ENCODE data around the gene TMC4. TPM values are rescaled to one million over a fixed set of nuclear protein-coding genes. Genes with fewer than 3 reads are reported as not detected.
A peak's percentile ranks its signal among the peaks of the same experiment; 100 is the strongest.

Gene TMC4
- total RNA-seq, 6 donors from 2014 or later, result 35.7 to 116 (median 48.5) TPM

DNA sequence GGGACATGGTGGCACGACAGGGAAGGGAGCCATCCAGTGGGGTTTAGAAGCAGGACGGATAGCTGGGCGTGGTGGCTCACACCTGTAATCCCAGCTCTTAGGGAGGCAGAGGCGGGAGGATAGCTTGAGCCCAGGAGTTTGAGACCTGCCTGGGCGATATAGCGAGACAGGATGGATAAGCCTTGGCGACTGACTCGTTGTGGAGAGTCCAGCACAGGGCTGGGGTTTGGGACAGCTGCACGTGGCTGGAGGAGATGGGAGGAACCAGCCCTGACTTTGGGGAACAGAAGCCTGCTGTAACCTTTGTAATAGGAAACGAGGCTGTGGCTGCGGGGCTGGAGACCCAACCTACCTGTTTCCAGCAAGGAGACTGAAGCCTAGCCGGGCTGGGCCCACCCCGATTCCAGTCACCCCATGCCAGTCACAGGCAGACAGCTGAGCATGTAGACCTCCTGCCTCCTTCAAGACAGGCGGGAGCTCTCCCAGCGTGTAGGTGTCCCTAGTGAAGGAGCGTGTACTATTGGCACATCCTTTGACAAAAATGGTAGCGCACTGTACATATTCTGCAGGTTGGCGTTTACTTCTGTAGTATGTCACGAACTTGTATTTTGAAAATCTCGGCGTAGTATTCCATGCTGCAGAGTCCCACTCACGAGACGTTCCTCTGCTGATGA lies 21.5 kb downstream of the TMC4 start:
- Histone ChIP-seq H3K4me1 (no peaks in the 10 kb centered on the region), H3K9me3 (no peaks in the 10 kb centered on the region), H3K4me3 (no peak overlapping the region), H3K27ac (no peak overlapping the region), H3K36me3 (peaks cover 36 to 100% (median 97%) of the 10 kb centered on the region in 4 donors), H3K27me3 (no peaks in the 10 kb centered on the region)
- TF ChIP-seq CTCF (IDR thresholded peaks at IDR 0.05), result no peak
- no peak for TF ChIP-seq EP300 (IDR thresholded peaks at IDR 0.05)
- no peak for TF ChIP-seq POLR2AphosphoS5 (IDR thresholded peaks at IDR 0.05)
- TF ChIP-seq POLR2A (IDR thresholded peaks at IDR 0.05), result no peak
- no peak for DNase-seq
- 89 to 94% methylated on average over 19 to 23 of the region's 23 CpGs for WGBS, 2 donors
- ATAC-seq (ENCODE audit: low FRiP score in 2 of 2), result no peak

GRCh38 chr19:54149021-54149812 lies 23.7 kb downstream of the TMC4 start:
- Histone ChIP-seq H3K4me1 (no peaks in the 10 kb centered on the region), H3K27me3 (no peaks in the 10 kb centered on the region), H3K36me3 (peaks cover 49 to 100% (median 97%) of the 10 kb centered on the region in 4 donors), H3K9me3 (no peaks in the 10 kb centered on the region), H3K27ac (no peak overlapping the region), H3K4me3 (no peak overlapping the region)
- WGBS, 2 donors, result 80 to 88% methylated on average over 9 to 12 of the region's 12 CpGs
- no peak for TF ChIP-seq POLR2A (IDR thresholded peaks at IDR 0.05)
- no peak for TF ChIP-seq POLR2AphosphoS5 (IDR thresholded peaks at IDR 0.05)
- no peak for TF ChIP-seq EP300 (IDR thresholded peaks at IDR 0.05)
- TF ChIP-seq CTCF (IDR thresholded peaks at IDR 0.05), result no peak
- no peak for ATAC-seq (ENCODE audit: low FRiP score in 2 of 2)
- no peak for DNase-seq

GRCh38 chr19:54148158-54148557 lies 24.8 kb downstream of the TMC4 start:
- H3K4me1 ChIP-seq, result no peaks in the 10 kb centered on the region
- no peak overlapping the region for H3K27ac ChIP-seq
- TF ChIP-seq EP300 (IDR thresholded peaks at IDR 0.05) (no peak), POLR2AphosphoS5 (IDR thresholded peaks at IDR 0.05) (no peak), CTCF (IDR thresholded peaks at IDR 0.05) (no peak), POLR2A (IDR thresholded peaks at IDR 0.05) (no peak)
- H3K36me3 ChIP-seq, result peaks cover 51 to 100% (median 97%) of the 10 kb centered on the region in 4 donors
- DNase-seq (peak in 1 of 2 donors; percentile 78), ATAC-seq (ENCODE audit: low FRiP score in 2 of 2) (no peak)
- H3K9me3 ChIP-seq, result no peaks in the 10 kb centered on the region
- no peaks in the 10 kb centered on the region for H3K27me3 ChIP-seq
- H3K4me3 ChIP-seq, result no peak overlapping the region
- 84 to 91% methylated on average over 5 to 19 of the region's 19 CpGs for WGBS, 2 donors

- H3K27me3 ChIP-seq, result no peaks in the 10 kb centered on the region
- no peak for TF ChIP-seq EP300 (IDR thresholded peaks at IDR 0.05)
- TF ChIP-seq POLR2A (IDR thresholded peaks at IDR 0.05), result no peak
- WGBS, 2 donors, result 67 to 88% methylated on average over 3 of the region's 3 CpGs
- H3K36me3 ChIP-seq, result peaks cover 51 to 100% (median 97%) of the 10 kb centered on the region in 4 donors
- DNase-seq, result no peak
- no peaks in the 10 kb centered on the region for H3K4me1 ChIP-seq
- no peak overlapping the region for H3K4me3 ChIP-seq
- no peak overlapping the region for H3K27ac ChIP-seq
- no peaks in the 10 kb centered on the region for H3K9me3 ChIP-seq
- ATAC-seq (ENCODE audit: low FRiP score in 2 of 2), result peak in 1 of 2 donors; percentile 62
Measured at GRCh38 chr19:54147676-54148075, 25.3 kb downstream of the TMC4 start.

DNA sequence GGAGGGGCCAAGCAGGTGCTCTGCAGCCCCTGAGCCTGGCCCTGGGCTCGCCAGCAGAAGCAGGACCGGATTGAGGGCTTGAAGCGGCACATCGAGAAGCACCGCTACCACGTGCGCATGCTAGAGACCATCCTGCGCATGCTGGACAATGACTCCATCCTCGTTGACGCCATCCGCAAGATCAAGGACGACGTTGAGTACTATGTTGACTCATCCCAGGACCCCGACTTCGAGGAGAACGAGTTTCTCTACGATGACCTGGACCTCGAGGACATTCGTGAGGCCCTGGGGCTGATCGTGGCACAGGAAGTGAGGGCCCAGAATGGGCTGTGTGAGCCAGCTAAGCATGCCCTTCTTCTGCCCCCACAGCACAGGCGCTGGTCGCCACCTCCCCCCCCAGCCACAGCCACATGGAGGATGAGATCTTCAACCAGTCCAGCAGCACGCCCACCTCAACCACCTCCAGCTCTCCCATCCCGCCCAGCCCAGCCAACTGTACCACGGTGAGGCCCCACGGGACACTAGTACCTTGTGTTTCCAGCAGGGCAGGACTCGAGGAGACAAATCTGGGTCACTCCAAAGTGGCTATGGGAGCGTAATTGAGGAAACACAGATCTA lies 27.3 kb downstream of the TMC4 start:
- Histone ChIP-seq H3K4me3 (no peak overlapping the region), H3K27me3 (no peaks in the 10 kb centered on the region), H3K27ac (no peak overlapping the region), H3K36me3 (peaks cover 44 to 91% (median 86%) of the 10 kb centered on the region in 4 donors), H3K9me3 (no peaks in the 10 kb centered on the region), H3K4me1 (peaks cover under 1 to 7% (median 4%) of the 10 kb centered on the region in 4 donors)
- DNase-seq (no peak), ATAC-seq (ENCODE audit: low FRiP score in 2 of 2) (no peak)
- 89 to 93% methylated on average over 10 to 28 of the region's 28 CpGs for WGBS, 2 donors
- no peak for TF ChIP-seq POLR2AphosphoS5 (IDR thresholded peaks at IDR 0.05)
- no peak for TF ChIP-seq EP300 (IDR thresholded peaks at IDR 0.05)
- no peak for TF ChIP-seq CTCF (IDR thresholded peaks at IDR 0.05)
- no peak for TF ChIP-seq POLR2A (IDR thresholded peaks at IDR 0.05)
